ENCODE measurements around the gene MPP1. TPM values are rescaled to one million over a fixed set of nuclear protein-coding genes. Genes with fewer than 3 reads are reported as not detected.

MPP1 gene
- total RNA-seq, 2 experiments from 2014 or later = 22.5 to 24.9 TPM

GRCh38 chrX:154733066-154733425, 72.2 kb downstream of the MPP1 start:
- CTCF ChIA-PET = interaction anchor here (4.1 to 6.0 kb wide), 2 partner anchors 15 to 16 kb away, joined by 35 to 38 read pairs; partner anchors contain the start of gene GAB3
- POLR2A ChIA-PET = interaction anchor here (1.0 to 6.5 kb wide), 2 partner anchors 15 to 137 kb away, joined by 4 to 31 read pairs; no protein-coding TSS in a partner anchor
- peaks cover 8% of the 10 kb centered on the region for H3K36me3 Mint-ChIP-seq (ENCODE audit: low read depth)
- peaks cover 96% of the 10 kb centered on the region for H3K4me1 Mint-ChIP-seq (ENCODE audit: low read depth)
- peak overlapping the region; percentile 64 for H3K4me3 Mint-ChIP-seq
- ATAC-seq (peak; percentile 34), DNase-seq (no peak)
- H3K27me3 Mint-ChIP-seq = no peaks in the 10 kb centered on the region
- H3K9me3 Mint-ChIP-seq = no peaks in the 10 kb centered on the region
- H3K27ac Mint-ChIP-seq = peak overlapping the region; percentile 96
- TF ChIP-seq CTCF (IDR thresholded peaks at IDR 0.05) = no peak
- intact Hi-C loops (cut with micrococcal nuclease) = no loop called here

DNA sequence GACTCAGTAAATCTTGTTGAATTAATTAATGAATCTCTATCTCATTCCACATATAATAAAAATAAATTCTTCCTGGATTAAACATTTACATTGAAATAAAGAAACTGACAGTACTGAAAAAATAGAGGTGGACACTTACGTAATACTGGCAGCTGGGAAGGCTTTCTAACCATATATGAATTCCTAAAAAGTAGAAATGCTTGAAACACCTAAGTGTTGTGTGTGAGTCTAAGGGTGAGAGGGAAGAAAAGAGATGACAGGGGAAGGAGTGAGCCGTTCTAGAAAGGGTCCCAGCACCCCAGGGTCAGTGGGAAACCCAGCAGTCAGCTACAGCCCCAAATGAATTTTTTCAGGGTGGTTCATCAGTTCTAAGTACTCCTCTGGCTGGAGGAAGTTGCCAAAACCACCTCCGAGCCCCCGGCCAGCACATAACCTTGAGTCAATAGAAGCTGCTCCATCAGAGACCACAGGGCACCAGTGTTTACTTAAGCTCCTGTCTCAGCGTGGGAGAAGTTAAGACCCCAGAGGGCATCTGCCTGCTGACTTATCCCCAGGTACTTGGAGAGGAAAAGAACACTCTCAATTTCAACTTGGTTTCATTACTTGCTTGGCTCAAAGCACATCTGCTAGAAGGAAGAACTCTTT, 72.7 kb downstream of the MPP1 start:
- Mint-ChIP-seq H3K27me3 (no peaks in the 10 kb centered on the region), H3K4me1 (ENCODE audit: low read depth) (peaks cover 98% of the 10 kb centered on the region), H3K27ac (peak overlapping the region; percentile 96), H3K4me3 (peak overlapping the region; percentile 64), H3K9me3 (no peaks in the 10 kb centered on the region), H3K36me3 (ENCODE audit: low read depth) (peaks cover 8% of the 10 kb centered on the region)
- intact Hi-C loops (cut with micrococcal nuclease) = no loop called here
- CTCF ChIA-PET = interaction anchor here (0.6 to 6.0 kb wide), 4 partner anchors 14 to 49 kb away, joined by 3 to 38 read pairs (median 19); partner anchors contain the start of gene GAB3
- TF ChIP-seq CTCF (IDR thresholded peaks at IDR 0.05) = no peak
- peak; percentile 21 for ATAC-seq
- peak; percentile 60 for DNase-seq
- POLR2A ChIA-PET = interaction anchor here (1.0 to 6.5 kb wide), 2 partner anchors 14 to 137 kb away, joined by 4 to 31 read pairs; no protein-coding TSS in a partner anchor

GRCh38 chrX:154731881-154732280, 73.4 kb downstream of the MPP1 start:
- Mint-ChIP-seq H3K9me3 (no peaks in the 10 kb centered on the region), H3K27me3 (no peaks in the 10 kb centered on the region), H3K4me3 (peak overlapping the region; percentile 18), H3K27ac (peak overlapping the region; percentile 76), H3K4me1 (ENCODE audit: low read depth) (peaks cover 98% of the 10 kb centered on the region), H3K36me3 (ENCODE audit: low read depth) (peaks cover 1% of the 10 kb centered on the region)
- intact Hi-C loops (cut with micrococcal nuclease) = no loop called here
- ChIA-PET CTCF (interaction anchor here (0.6 to 6.0 kb wide), 5 partner anchors 9 to 49 kb away, joined by 3 to 38 read pairs (median 3); partner anchors contain the start of gene GAB3), POLR2A (interaction anchor here (0.6 to 6.5 kb wide), 3 partner anchors 14 to 136 kb away, joined by 3 to 31 read pairs (median 4); no protein-coding TSS in a partner anchor)
- TF ChIP-seq CTCF (IDR thresholded peaks at IDR 0.05) = no peak
- DNase-seq (no peak), ATAC-seq (no peak)

DNA sequence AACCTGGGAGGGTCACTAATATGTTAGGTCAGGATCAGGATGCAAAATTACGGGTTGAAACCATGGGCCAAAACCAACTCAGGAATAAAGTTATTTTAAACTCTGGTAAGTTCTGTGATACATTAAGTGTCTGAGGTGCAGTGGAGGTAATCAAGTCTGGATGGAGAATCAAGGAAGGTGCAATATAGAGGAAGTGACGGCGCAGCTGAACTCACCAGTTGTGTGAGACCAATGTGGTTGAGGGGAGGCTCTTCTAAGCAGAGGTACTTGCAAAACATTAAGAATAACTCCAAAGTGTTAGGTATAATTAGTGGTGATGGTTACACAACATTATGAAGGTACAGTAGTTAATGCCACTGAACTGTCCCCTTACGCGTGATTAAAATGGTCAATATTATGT, 74.1 kb downstream of the MPP1 start:
- ATAC-seq = no peak
- ChIA-PET POLR2A (interaction anchor here (6.5 kb wide), 1 partner anchor 13 kb away, joined by 31 read pairs; no protein-coding TSS in a partner anchor), CTCF (interaction anchor here (1.0 to 6.0 kb wide), 3 partner anchors 10 to 18 kb away, joined by 3 to 38 read pairs (median 35); partner anchors contain the start of gene GAB3)
- TF ChIP-seq CTCF (IDR thresholded peaks at IDR 0.05) = no peak
- no peaks in the 10 kb centered on the region for H3K36me3 Mint-ChIP-seq (ENCODE audit: low read depth)
- intact Hi-C loops (cut with micrococcal nuclease) = no loop called here
- H3K4me3 Mint-ChIP-seq = no peak overlapping the region
- peak; percentile 32 for DNase-seq
- H3K9me3 Mint-ChIP-seq = no peaks in the 10 kb centered on the region
- H3K27ac Mint-ChIP-seq = peak overlapping the region; percentile 66
- H3K4me1 Mint-ChIP-seq (ENCODE audit: low read depth) = peaks cover 98% of the 10 kb centered on the region
- H3K27me3 Mint-ChIP-seq = no peaks in the 10 kb centered on the region

Data from activated CD8-positive, alpha-beta T cell treated with anti-CD3 and anti-CD28 coated beads for 36 hours (primary cell).